ENCODE results near the gene MSRB1.
"Not testable (repeated sequence)": the region's sequence is repeated elsewhere in the genome, so short reads cannot be mapped to it uniquely, and the experiment has no call there.

Gene MSRB1

DNA sequence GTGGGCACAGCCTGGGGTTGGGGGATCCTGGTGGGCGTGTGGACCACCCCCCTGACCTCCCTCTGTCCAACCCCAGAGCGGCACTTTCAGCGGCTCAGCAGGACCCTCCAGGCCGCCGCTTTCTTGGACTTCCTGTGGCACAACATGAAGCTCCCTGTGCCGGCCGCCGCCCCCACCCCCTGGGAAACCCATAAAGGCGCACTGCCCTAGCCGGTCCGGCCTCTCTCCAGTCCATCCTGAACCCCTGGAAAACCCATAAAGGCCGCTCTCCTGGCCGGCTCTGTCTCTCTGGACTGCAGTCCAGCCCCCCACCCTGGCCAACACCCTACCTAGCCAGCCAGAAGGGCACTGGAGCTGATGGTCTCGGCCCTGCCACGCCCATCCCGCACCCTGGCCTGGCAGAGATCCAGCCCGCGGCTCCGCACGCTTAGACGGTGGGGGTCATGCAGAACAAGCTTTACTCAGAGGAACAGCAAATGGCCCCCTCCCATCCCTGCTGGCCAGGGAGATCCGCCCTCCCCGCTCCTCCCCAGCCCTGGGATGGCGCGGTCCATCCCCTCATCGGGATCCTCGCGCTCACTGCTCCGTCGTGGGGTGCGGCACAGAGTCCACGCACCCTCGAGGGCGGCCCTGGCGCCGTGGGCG, 35.6 kb upstream of the MSRB1 start:
- no peak for DNase-seq (ENCODE audit: low spot score)

DNA sequence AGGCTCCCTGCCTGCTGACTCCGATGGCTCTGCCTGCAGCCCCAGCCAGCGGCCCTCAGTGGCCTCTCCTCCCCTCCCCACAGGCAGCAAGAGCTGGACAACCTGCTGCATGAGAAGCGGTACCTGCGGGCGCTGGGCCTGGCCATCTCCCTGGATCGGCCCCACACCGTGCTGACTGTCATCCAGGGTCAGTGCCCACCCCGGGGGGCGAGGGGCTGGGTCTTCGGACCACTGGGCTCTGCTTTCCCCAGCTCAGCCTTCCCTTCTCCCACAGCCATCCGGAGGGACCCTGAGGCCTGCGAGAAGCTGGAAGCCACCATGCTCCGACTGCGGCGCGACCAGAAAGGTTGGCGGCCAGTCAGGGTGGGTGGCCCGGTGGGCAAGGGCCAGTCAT, 34.9 kb upstream of the MSRB1 start:
- no peak for DNase-seq (ENCODE audit: low spot score)

DNA sequence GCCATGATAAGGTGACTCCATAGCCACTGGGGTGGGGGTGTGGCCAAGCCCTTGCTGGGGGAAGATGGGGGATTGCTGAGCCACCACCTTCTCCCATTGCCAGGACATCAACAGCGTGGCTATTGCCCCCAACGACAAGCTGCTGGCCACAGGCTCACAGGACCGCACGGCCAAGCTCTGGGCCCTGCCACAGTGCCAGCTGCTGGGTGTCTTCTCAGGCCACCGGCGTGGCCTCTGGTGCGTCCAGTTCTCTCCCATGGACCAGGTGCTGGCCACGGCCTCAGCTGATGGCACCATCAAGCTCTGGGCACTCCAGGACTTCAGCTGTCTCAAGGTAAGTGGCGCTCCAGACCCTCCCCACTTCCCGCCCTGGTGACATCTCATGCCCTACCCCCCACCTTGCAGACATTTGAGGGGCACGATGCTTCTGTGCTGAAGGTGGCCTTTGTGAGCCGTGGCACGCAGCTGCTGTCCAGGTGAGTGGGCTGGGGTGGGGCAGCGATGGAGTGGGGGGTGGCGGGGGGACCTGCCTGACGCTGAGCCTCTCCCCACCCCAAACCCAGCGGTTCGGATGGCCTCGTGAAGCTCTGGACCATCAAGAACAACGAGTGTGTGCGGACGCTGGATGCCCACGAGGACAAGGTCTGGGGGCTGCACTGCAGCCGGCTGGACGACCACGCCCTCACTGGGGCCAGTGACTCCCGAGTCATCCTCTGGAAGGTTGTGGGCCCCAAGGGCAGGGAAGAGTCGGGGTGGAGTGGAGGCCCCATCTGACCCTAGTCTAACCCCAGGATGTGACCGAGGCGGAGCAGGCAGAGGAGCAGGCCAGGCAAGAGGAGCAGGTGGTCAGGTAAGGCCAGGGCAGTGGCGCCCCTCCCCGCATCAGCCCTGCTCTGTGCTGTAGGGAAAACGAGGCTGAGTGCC, 34.2 kb upstream of the MSRB1 start:
- no peak for DNase-seq (ENCODE audit: low spot score)

DNA sequence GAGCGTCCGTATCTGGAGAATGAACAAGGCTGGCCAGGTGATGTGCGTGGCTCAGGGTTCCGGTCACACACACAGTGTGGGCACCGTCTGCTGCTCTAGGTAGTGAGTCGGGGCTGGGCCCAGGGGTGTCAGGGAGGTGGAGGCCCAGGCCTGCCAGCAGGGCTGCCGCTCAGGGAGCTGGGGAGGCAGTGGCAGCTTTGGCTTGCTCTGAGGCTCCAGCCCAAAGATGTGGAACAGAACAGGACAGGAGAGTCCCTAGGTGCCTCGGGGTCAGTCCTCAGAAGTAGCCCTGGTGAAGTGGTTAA, 33.2 kb upstream of the MSRB1 start:
- DNase-seq (ENCODE audit: low spot score): no peak

DNA sequence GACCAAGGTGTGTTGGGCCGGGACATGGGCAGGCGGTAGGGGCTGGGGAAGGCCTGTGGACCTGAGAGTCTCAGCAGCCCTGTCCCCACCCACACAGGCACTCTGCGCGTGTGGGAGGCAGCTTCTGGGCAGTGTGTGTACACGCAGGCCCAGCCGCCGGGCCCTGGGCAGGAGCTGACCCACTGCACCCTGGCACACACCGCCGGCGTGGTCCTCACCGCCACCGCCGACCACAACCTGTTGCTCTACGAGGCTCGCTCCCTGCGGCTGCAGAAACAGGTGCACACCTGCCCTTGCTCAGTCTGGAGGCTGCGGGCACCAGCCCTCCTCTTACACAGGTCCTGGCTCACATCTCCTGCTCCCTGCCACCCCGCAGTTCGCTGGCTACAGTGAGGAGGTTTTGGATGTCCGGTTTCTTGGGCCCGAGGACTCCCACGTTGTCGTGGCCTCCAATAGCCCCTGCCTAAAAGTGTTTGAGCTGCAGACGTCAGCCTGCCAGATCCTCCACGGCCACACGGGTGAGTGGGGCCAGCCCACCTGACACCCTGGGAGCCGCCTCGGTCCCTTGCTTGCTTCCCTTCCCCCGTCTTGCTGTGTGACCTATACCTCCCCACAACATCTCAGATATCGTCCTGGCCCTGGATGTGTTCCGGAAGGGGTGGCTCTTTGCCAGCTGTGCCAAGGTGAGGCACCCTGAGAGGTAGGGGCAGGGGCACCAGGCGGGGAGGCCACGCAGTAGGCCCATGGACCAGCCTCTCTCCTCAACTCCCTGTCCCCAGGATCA, 32.6 kb upstream of the MSRB1 start:
- no peak for DNase-seq (ENCODE audit: low spot score)

DNA sequence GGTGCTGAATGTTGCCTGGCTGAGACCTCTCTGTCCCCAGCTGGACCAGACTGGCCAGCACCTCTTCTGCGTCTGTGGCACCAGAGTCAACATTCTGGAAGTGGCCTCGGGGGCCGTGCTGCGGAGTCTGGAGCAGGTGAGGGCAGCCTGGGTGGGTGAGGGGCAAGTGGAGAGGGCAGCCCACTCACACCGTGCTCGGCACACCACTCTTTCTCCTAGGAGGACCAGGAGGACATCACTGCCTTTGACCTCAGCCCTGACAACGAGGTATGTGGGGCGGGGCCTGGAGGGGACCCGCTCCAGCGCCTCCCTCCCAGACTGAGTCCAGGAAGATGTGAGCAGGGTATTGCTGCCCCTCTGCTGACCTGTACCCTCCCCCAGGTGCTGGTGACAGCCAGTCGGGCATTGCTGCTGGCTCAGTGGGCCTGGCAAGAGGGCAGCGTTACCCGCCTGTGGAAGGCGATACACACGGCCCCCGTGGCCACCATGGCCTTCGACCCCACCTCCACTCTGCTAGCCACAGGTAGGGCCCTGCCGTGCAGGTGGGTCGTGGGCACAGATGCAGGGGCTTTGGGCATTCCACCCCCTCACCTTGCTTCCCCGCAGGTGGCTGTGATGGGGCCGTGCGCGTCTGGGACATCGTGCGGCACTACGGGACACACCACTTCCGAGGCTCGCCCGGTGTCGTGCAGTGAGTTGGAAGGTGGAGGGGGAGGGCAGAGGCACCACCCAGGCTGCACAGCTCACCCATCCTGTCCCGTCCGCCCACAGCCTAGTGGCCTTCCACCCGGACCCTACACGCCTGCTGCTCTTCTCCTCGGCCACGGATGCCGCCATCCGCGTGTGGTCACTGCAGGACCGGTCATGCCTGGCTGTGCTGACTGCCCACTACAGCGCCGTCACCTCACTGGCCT, 31.4 kb upstream of the MSRB1 start:
- no peak for DNase-seq (ENCODE audit: low spot score)

DNA sequence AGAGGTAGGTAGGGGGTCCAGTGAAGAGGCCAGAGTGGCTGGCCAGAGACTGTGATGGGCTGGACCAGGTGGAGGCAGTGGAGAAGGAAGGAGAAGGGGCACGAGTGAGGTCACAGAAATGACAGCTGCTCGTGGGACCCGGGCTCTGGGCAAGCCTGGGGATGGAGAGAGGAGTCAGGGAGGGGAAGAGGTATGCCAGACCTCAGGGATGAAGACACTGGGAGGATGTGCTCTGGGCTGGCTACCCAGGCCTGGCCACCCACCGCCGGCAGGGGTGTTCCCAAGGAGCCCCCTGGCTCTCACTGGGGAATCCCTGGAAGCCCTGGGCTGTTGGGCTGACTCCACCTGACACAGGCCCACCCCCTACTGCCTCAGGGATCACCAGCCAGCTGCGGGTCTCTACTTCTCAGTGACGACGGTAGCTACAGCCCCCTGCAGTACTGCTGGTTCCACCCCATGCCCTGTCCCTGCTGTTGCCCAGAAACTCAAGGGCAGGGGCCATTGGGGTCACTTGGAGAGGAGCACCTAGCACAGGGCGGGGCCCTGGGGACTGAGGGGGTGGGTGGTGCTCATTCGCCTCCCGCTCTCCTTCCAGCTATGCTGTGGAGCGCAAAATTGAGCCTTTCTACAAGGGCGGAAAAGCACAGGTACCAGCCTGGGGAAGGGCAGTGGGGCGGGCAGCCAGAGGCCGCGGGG, 30.6 kb upstream of the MSRB1 start:
- DNase-seq (ENCODE audit: low spot score): no peak

DNA sequence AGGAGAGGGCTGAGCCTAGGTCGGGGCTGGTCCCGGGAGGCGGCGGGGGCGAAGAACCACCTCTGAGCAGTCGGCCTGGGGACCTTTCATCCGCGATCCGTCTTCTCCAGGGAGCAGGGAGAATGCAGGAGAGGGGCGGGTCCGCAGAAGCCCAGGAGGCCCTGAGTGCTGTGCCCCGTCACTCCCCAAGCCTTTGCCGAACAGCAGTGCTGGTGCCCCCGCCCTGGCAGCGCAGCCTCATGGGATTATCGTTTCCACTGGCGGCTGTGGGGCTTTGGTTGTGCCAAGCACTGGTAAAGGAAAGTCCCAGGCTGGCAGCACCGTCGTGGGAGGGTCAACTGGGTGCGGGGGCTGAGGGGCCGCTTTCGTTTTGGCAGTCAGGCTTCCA, 29.5 kb upstream of the MSRB1 start:
- DNase-seq (ENCODE audit: low spot score): no peak

DNA sequence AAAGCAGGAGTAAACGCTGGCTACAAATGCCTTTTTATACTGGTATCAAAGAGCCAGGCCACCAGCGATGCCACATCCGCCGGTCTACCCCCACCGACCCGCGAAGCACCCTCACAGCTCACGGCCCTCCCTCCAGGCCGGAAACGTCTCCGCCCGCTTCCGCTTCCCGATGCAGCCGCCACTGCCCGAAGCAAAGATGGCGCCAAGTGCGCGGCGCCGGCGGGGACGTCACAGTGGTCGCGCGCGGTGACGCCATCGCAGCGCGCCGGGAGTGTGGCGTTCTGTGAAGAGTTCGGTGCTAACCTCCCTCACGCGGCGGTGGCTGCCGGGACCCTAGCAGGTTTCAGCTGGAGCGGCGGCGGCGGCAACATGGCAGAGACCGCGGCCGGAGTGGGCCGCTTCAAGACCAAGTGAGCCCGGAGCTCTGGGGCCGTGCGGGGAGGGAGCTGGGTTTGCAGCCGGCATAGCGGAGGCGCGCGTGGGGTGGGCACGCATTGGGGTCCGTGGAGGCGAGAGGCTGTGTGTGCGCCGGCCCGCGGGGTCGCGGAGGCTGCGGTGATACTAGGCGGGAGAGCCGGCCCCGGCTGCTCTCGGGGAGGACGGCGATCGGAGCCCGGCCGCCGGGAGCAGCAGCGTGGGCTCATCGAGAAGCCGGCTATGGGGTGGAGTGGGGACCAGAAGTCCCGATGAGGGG, 28.9 kb upstream of the MSRB1 start, which contains the start of gene TBL3:
Gene TBL3, plus strand, starts transcription at position 258 of the 694 bp plus-strand sequence. Its CDS starts 112 bp downstream, at position 370.
- DNase-seq (ENCODE audit: low spot score): peak; percentile 89

DNA sequence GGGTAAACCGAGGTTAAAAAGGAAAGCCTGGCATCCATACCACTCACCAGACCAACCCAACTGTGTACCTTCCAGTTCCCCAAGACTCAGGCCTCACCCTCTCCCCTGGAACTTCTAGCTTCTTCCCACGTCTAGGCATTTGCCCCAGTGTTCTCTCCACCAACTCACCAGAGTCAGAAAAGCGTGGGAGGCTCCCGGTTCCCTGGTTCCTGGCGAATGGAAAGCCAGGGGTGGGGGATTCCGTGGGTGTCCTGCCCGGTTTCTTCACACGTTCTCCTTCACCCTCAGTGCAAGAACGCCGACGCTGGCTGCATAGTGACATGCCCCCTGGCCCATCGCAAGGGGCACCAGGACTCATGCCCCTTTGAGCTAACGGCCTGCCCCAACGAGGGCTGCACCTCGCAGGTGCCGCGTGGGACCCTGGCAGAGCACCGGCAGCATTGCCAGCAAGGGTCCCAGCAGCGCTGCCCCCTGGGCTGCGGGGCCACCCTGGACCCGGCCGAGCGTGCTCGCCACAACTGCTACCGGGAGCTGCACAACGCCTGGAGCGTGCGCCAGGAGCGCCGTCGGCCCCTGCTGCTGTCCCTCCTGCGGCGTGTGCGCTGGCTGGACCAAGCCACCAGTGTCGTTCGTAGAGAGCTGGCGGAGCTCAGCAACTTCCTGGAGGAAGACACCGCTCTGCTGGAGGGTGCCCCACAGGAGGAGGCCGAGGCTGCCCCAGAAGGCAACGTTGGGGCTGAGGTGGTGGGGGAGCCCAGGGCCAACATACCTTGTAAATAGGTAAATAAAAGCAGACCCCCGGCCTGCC, 25.4 kb upstream of the MSRB1 start:
- DNase-seq (ENCODE audit: low spot score): no peak

DNA sequence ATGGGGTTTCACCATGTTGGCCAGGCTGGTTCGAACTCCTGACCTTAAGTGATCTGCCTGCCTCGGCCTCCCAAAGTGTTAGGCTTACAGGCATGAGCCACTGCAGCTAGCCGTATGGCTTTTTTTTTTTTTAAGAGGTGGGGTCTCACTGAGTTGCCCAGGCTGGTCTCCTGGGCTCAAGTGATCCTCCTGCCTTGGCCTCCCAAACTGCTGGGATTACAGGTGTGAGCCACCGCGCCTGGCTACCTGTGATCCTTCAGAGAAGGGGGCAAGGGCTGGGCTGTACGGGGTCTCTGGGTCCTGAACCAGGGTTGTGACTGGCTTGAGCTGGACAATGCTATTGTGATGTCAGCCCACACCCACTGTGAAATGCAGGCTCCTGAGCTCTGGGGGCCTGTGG, 23.5 kb upstream of the MSRB1 start, which contains the start of gene RNF151:
Gene RNF151, plus strand, starts transcription at position 397 of the 400 bp plus-strand sequence. CDS start 26 bp downstream, outside the sequence.
- no peak for DNase-seq (ENCODE audit: low spot score)

DNA sequence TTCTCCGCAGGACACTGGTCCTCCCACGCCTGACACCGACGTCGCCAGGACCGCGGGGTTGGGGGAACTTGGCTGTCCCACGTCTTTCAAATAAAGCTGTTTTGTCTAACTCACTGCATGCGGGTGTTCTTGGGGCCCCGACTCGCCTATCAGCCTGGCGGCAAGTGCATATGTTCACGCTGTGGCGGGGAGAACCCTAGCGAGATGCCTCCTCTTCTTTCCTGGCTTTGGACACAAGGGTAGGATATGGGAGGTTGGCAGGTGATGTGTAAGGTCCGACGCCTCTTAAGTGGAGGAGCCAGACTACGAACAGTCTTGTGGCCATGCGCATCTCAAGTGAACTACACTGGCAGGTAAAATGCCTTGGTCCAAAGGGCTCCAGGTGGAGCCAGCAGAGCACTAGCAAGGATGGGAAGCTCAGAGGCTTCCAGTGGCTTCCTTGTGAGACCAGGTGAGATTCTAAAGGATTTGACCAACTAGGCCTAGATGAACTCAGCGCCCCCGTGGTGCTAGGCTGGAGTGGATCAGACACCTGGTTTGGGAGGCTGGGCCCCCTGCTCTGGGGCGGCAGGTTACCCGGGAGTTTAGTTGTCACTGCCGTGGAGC, 22.5 kb upstream of the MSRB1 start:
- DNase-seq (ENCODE audit: low spot score): no peak

DNA sequence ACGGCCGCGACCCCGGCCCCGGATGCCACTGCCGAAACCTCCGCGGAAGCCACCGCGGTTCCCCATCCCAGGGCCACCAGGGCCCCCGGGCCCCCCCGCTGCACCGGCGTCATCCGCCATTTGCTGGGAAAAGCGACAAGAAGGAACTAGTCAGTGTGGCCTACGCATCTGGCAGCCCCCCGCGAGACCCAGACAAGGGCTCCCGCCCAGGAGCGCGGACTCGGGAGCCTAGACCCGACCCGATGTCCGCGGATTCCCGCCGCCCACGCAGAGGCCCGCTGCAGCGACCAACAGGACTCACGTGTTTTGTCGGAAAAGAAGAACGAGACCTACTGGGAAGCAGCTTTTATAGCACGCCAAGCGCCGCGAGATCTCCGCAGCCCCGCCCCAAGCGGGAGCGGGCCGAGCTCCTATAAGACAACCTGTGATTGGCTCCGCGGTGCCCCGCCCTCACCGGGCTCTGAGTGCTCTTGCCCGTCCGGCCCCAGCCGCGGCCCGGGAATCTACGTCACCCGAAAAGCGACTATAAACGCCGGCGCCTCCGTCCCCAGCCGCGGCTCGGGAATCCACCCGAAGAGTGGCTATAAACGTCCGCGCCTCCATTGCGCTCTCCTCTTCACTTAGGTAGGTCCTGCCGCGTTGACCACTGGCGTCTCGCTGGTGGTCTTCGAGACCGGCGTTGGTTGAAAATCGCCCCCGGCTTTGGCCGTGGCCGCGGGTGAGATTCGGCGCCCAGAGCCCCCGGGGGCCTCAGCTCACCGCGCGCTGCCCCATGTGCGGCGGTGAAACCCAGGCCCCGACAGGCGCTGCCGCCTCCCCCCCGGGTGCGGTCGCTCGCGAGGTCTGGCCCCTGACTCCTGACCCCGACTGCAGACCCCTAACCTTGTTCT, 21.8 kb upstream of the MSRB1 start, which contains the start of gene RPS2:
Gene RPS2, minus strand, starts transcription at position 321 of the 890 bp plus-strand sequence. Its CDS starts 201 bp downstream, at position 120.
- peak; percentile 99 for DNase-seq (ENCODE audit: low spot score)

DNA sequence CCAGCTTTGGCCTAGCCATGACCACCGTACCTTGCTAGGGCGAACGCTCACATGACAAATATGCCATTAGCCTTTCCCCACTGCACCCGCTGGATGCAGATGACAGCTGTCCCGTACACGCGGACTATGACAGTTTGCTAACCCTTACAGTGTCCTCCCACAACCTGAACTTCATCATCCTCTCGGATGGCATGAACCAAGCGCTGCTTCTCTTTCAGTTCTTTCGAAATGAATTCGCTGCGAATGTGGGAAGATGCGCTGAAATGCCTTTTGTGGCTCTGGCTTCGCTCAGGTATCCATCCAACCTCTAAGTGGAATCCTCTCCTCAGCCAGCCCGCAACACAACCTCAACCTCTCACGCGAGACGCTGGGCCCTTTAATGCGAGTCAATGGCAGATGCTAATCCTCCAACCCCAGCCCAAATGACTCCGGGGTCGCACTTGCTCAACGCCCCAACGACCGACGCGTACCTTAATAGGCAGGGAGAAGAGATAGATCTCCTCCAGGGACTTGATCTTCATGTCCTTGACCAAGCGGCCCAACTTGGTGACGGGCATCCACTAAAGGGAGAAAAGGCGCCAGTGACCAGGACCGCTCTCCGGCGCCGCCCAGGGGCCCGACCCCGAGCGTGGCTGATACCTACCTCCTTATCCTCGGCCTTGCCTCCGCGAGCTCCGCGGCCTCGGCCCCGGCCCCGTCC, 21.0 kb upstream of the MSRB1 start:
- DNase-seq (ENCODE audit: low spot score): peak; percentile 52

DNA sequence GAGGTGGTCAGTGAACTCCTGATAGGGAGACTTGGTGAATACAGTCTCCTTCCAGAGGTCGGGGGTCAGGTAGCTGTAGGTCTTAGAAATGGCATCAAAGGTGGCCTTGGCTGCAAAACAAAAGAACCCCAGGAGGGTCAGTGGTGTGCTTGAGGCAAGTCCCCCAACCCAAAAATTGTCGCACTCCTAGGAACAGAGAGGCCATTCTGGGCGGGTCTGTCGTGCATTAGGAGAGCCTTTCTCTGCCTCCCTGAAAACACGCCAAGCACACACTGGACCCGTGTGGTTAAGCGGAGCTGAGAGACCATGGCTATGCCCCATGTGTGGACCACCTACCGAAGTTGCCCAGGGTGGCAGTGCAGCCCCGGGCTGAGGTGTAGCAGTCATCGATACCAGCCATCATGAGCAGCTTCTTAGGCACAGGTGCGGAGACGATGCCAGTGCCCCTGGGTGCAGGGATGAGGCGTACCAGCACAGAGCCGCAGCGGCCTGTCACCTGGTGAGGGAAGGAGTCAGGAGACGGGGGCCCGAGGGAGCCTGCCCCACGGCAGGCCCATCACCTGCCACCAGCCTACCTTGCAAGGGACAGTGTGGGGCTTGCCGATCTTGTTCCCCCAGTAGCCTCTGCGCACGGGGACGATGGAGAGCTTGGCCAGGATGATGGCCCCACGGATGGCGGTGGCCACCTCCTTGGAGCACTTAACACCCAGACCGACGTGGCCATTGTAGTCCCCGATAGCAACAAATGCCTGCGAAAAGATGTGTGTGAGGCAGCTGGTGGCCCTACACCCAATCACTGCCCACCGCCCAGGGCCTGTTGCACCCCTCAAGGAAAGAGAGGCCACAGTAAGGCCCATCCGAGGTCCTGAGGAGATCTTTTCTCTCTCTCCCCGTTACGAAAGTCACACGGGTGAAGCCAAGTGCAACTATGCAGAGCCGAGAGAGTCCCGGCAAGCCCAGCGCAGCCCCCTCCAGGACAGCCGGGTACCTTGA, 19.5 kb upstream of the MSRB1 start:
- DNase-seq (ENCODE audit: low spot score): not testable (repeated sequence)

DNA sequence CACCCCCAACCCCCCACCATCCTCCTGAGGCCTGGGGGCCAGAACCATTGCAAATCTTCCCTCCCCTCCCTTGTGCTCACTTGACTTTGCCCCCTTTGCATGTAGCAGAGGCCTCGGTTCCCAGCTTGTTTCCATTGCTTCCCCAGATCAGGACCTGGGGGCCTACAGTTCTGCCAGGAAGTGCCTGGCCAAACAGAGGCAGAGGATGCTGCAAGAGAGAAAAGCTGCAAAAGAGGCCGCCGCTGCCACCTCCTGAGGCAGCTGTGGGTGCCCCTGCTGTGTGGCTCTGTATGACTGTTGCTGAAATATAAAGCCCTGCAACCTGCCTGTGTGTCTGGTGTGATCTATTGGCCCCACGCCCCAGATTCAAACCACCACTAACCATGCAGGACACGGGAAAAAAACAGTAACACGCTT, 18.7 kb upstream of the MSRB1 start:
- peak; percentile 57 for DNase-seq (ENCODE audit: low spot score)

Data from cerebellar cortex (tissue), 1 donor.